ENCODE data around the gene KCTD10. TPM values are rescaled to one million over a fixed set of nuclear protein-coding genes. Genes with fewer than 3 reads are reported as not detected.

The KCTD10 gene
- total and polyA plus RNA-seq, 10 of the 15 experiments (the other 5 are each of a cell fraction or from before 2014, with no cell fraction given): 5.6 to 52.0 (median 34.2) TPM

DNA sequence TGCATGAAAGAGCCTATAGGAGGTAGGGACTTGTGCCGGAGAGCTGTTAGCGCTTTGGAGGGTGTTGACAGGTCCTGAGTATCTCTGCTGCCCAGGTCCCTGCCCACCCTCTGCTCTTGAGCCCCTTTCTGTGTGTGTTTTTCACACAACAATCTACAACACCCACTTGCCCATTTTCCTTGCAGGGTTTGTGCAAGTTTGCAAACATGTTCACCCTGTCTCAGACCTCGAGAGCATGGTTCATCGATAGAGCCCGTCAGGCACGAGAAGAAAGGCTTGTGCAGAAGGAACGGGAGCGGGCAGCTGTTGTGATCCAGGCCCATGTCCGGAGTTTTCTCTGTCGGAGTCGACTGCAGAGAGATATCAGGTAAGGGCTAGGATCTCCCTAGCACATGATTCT lies 6.2 kb upstream of the KCTD10 start:
- in situ Hi-C loops (cut with MboI) (no loop called here), intact Hi-C loops (cut with micrococcal nuclease; ENCODE audit: unreplicated experiment) (no loop called here)
- no peak for FAIRE-seq
- H3K27ac ChIP-seq (ENCODE audit: control insufficient read depth, insufficient read depth): no peak overlapping the region
- no peaks in the 10 kb centered on the region for H3K9me3 ChIP-seq (replicated peaks; ENCODE audit: control insufficient read depth, insufficient read depth, low read length)
- TF ChIP-seq PAX5 (IDR thresholded peaks at IDR 0.05; ENCODE audit: borderline replicate concordance, low read depth, low read length): no peak
- TF ChIP-seq, protein P1, sequence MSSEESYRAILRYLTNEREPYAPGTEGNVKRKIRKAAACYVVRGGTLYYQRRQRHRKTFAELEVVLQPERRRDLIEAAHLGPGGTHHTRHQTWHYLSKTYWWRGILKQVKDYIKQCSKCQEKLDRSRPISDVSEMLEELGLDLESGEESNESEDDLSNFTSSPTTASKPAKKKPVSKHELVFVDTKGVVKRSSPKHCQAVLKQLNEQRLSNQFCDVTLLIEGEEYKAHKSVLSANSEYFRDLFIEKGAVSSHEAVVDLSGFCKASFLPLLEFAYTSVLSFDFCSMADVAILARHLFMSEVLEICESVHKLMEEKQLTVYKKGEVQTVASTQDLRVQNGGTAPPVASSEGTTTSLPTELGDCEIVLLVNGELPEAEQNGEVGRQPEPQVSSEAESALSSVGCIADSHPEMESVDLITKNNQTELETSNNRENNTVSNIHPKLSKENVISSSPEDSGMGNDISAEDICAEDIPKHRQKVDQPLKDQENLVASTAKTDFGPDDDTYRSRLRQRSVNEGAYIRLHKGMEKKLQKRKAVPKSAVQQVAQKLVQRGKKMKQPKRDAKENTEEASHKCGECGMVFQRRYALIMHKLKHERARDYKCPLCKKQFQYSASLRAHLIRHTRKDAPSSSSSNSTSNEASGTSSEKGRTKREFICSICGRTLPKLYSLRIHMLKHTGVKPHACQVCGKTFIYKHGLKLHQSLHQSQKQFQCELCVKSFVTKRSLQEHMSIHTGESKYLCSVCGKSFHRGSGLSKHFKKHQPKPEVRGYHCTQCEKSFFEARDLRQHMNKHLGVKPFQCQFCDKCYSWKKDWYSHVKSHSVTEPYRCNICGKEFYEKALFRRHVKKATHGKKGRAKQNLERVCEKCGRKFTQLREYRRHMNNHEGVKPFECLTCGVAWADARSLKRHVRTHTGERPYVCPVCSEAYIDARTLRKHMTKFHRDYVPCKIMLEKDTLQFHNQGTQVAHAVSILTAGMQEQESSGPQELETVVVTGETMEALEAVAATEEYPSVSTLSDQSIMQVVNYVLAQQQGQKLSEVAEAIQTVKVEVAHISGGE (CRISPR knock-in tag; IDR thresholded peaks at IDR 0.05): no peak
- TF ChIP-seq MYC (IDR thresholded peaks at IDR 0.05; ENCODE audit: insufficient read depth, insufficient read length, insufficient replicate concordance, low read length, severe bottlenecking): no peak
- TF ChIP-seq BMI1 (IDR thresholded peaks at IDR 0.05; ENCODE audit: borderline replicate concordance): no peak
- no peak for TF ChIP-seq TCF3 (IDR thresholded peaks at IDR 0.05; ENCODE audit: borderline replicate concordance, insufficient read depth, low read depth, low read length)
- no peak for TF ChIP-seq EZH2 (IDR thresholded peaks at IDR 0.05; ENCODE audit: borderline replicate concordance, control insufficient read depth, low read depth, low read length)
- TF ChIP-seq KAT2A (conservative IDR thresholded peaks at IDR 0.05; ENCODE audit: control insufficient read depth, low read depth, low read length): no peak
- DNase-seq (ENCODE audit: low read depth, low spot score): no peak
- no peaks in the 10 kb centered on the region for H3K4me1 ChIP-seq (ENCODE audit: control insufficient read depth, insufficient read depth, low read length)
- POLR2A ChIA-PET: interaction anchor here (1.3 kb wide), 1 partner anchor 10 kb away, joined by 3 read pairs; no protein-coding TSS in a partner anchor
- H2AFZ ChIP-seq (ENCODE audit: control insufficient read depth, low read depth, low read length): no peak overlapping the region
- H3K4me2 ChIP-seq (ENCODE audit: control insufficient read depth, insufficient read depth): no peak overlapping the region
- no peak for ATAC-seq
- no peaks in the 10 kb centered on the region for H4K20me1 ChIP-seq (ENCODE audit: control insufficient read depth, insufficient read depth)
- SMC1A ChIA-PET (ENCODE audit: uncharacterized antibody, unreplicated experiment): no interaction called here
- WGBS (ENCODE audit: insufficient coverage, insufficient replicate concordance, low lambda C conversion rate, missing lambda C conversion rate): 98% methylated on average over 11 of the region's 11 CpGs
- H3K27me3 ChIP-seq (replicated peaks in 1 of 2; ENCODE audit: control insufficient read depth in 2 of 2, insufficient read depth in 2 of 2, low read length in 1 of 2): no peaks in the 10 kb centered on the region
- CTCF ChIA-PET: interaction anchor here (1.0 to 1.4 kb wide), 2 partner anchors 12 to 34 kb away, joined by 3 to 4 read pairs; no protein-coding TSS in a partner anchor
- BruUV-seq (replicated peaks): no TSS peak
- no peak overlapping the region for H3K4me3 ChIP-seq
- RAD21 ChIA-PET (ENCODE audit: unreplicated experiment): no interaction called here
- H3K9ac ChIP-seq (ENCODE audit: control insufficient read depth, insufficient read depth, low read length): no peak overlapping the region
- H3K79me2 ChIP-seq (ENCODE audit: control insufficient read depth, insufficient read depth, low read length): peaks cover 4% of the 10 kb centered on the region
- H3K36me3 ChIP-seq (ENCODE audit: control insufficient read depth in 2 of 2, insufficient read depth in 2 of 2, low read length in 1 of 2): peaks cover 4 to 7% of the 10 kb centered on the region in 2 experiments
